CD4-positive, alpha-beta T cell (primary cell): ENCODE data around the gene ARMC9. TPM values are rescaled to one million over a fixed set of nuclear protein-coding genes. Genes with fewer than 3 reads are reported as not detected.

ENCODE experiments used
- ATAC-seq: fragments of 200-7000 bp; cut with Tn5 transposase; one replicate; pipeline ENCODE4 v1.10.0; 2022; ENCODE audit warnings: mild to moderate bottlenecking; ENCODE audit not compliant: poor library complexity
- CTCF ChIA-PET: fragments of 350-600 bp; sonication (Branson Sonifier 250); formaldehyde crosslinking; loops from one replicate; lab custom pipeline; 2021; ENCODE audit warnings: antibody characterized with exemption, inconsistent platforms; lab: Charles Lee
- POLR2A ChIA-PET: fragments of 350-600 bp; sonication (Branson Sonifier 250); formaldehyde crosslinking; loops from one replicate; lab custom pipeline; 2021; ENCODE audit warnings: antibody characterized with exemption, inconsistent platforms; lab: Charles Lee
- DNase-seq, 14 experiments: peaks; one replicate each; pipeline ENCODE4 v3.0.0-alpha.2; 2013 to 2020; ENCODE audit warnings: mixed read lengths in 2 of 14
- H3K27ac ChIP-seq, 2 donors: one replicate each; pipeline versions ENCODE4 v1.5.1 to v1.7.0; 2013; ENCODE audit warnings: low read length in 2 of 2, low read depth in 1 of 2, mild to moderate bottlenecking in 1 of 2
- H3K27me3 ChIP-seq, 2 experiments: 1 replicate in 1 of 2; 2 replicates in 1 of 2; pipeline versions ENCODE4 v1.6.1 to v1.7.0; 2013; ENCODE audit warnings: low read length in 2 of 2, control low read depth in 1 of 2, mild to moderate bottlenecking in 1 of 2, moderate library complexity in 1 of 2; ENCODE audit not compliant: insufficient read depth in 2 of 2, control insufficient read depth in 1 of 2
- H3K36me3 ChIP-seq: one replicate; pipeline ENCODE4 v1.6.1; 2013; ENCODE audit warnings: low read length, control low read depth; ENCODE audit not compliant: insufficient read depth
- H3K4me1 ChIP-seq: one replicate; pipeline ENCODE4 v1.6.1; 2013; ENCODE audit warnings: low read length, control low read depth; ENCODE audit not compliant: insufficient read depth
- H3K4me3 ChIP-seq: one replicate; pipeline ENCODE4 v1.5.1; 2013; ENCODE audit warnings: mild to moderate bottlenecking, low read length, moderate library complexity
- H3K9me3 ChIP-seq, 2 experiments: 1 replicate in 1 of 2; 2 replicates in 1 of 2; pipeline versions ENCODE4 v1.6.1 to v1.7.0; 2013; ENCODE audit warnings: low read length in 2 of 2, mild to moderate bottlenecking in 2 of 2, control low read depth in 1 of 2, moderate library complexity in 1 of 2; ENCODE audit not compliant: control insufficient read depth in 1 of 2, insufficient read depth in 1 of 2
- H3K27ac Mint-ChIP-seq: one replicate; pipeline ENCODE4 v1.8.0; 2020; ENCODE audit warnings: mixed read lengths
- H3K27me3 Mint-ChIP-seq: one replicate; pipeline ENCODE4 v1.8.0; 2021; ENCODE audit warnings: mixed read lengths
- H3K36me3 Mint-ChIP-seq: one replicate; pipeline ENCODE4 v1.8.0; 2021; ENCODE audit warnings: low read depth, mixed read lengths
- H3K4me1 Mint-ChIP-seq: one replicate; pipeline ENCODE4 v1.8.0; 2021; ENCODE audit warnings: low read depth, mixed read lengths
- H3K4me3 Mint-ChIP-seq: one replicate; pipeline ENCODE4 v1.8.0; 2020; ENCODE audit warnings: mild to moderate bottlenecking, mixed read lengths
- H3K9me3 Mint-ChIP-seq: one replicate; pipeline ENCODE4 v1.8.0; 2020; ENCODE audit warnings: mixed read lengths
- intact Hi-C, 2 experiments: fragments of 100-400 bp; cut with DNase I in 1 of 2; cut with micrococcal nuclease in 1 of 2; formaldehyde crosslinking; loops; one replicate each; pipeline versions ENCODE4 v1.15.1 to v1.9.0; 2023 to 2025; cut with DNase I, micrococcal nuclease
- total RNA-seq, 174 experiments: library from RNA in 2 of 174; stranded (reverse) in 2 of 174; gene quantifications; one replicate each; pipeline ENCODE4 v1.2.3 and lab custom pipeline; 2021 to 2026
- TF ChIP-seq, protein P1 (sequence below): fragments of 200-600 bp; IDR thresholded peaks from one replicate; pipeline ENCODE4 v1.8.0; 2022; ENCODE audit warnings: antibody characterized with exemption, mild to moderate bottlenecking

Gene ARMC9
- total RNA-seq, 2 experiments from 2014 or later: 0.16 to 0.42 TPM

- TF ChIP-seq, protein P1, sequence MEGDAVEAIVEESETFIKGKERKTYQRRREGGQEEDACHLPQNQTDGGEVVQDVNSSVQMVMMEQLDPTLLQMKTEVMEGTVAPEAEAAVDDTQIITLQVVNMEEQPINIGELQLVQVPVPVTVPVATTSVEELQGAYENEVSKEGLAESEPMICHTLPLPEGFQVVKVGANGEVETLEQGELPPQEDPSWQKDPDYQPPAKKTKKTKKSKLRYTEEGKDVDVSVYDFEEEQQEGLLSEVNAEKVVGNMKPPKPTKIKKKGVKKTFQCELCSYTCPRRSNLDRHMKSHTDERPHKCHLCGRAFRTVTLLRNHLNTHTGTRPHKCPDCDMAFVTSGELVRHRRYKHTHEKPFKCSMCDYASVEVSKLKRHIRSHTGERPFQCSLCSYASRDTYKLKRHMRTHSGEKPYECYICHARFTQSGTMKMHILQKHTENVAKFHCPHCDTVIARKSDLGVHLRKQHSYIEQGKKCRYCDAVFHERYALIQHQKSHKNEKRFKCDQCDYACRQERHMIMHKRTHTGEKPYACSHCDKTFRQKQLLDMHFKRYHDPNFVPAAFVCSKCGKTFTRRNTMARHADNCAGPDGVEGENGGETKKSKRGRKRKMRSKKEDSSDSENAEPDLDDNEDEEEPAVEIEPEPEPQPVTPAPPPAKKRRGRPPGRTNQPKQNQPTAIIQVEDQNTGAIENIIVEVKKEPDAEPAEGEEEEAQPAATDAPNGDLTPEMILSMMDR: no peak
- intact Hi-C loops: no loop called here
- POLR2A ChIA-PET: no interaction called here
- DNase-seq: peak in 1 of 14 experiments; percentile 17
- no peaks in the 10 kb centered on the region for H3K36me3 Mint-ChIP-seq
- Histone ChIP-seq H3K27me3 (no peaks in the 10 kb centered on the region), H3K27ac (no peak overlapping the region), H3K9me3 (no peaks in the 10 kb centered on the region), H3K4me1 (no peaks in the 10 kb centered on the region), H3K4me3 (no peak overlapping the region), H3K36me3 (no peaks in the 10 kb centered on the region)
- no peak overlapping the region for H3K4me3 Mint-ChIP-seq
- no peaks in the 10 kb centered on the region for H3K27me3 Mint-ChIP-seq
- no peaks in the 10 kb centered on the region for H3K9me3 Mint-ChIP-seq
- CTCF ChIA-PET: no interaction called here
- no peak overlapping the region for H3K27ac Mint-ChIP-seq
- no peak for ATAC-seq
- peaks cover 6% of the 10 kb centered on the region for H3K4me1 Mint-ChIP-seq
These were observed 15.9 kb upstream of the ARMC9 start for GRCh38 chr2:231182513-231182899.

DNA sequence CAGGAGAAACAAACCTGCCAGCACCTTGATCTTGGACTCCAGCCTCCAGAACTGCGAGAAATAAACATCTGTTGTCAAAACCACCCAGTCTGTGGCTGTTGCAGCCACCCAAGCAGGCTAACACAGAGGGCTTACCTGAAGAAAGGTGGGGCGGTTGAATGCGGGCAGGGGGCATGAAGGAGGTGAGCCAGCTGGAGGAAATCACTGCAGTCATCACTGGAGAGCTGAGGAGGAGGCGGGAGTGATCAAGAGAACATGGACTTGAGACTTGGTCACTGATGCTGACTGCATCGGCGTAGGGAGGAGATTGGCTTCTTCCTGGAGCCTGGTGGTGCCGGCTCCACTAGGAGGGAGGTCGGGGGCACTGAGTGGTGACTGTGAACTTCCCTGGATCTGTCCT, 14.6 kb upstream of the ARMC9 start:
- no peak for DNase-seq
- peaks cover 6% of the 10 kb centered on the region for H3K27me3 Mint-ChIP-seq
- POLR2A ChIA-PET: no interaction called here
- no peak overlapping the region for H3K4me3 Mint-ChIP-seq
- TF ChIP-seq, protein P1: no peak
- H3K4me1 ChIP-seq: no peaks in the 10 kb centered on the region
- H3K27ac ChIP-seq: no peak overlapping the region
- H3K36me3 Mint-ChIP-seq: no peaks in the 10 kb centered on the region
- no peaks in the 10 kb centered on the region for H3K36me3 ChIP-seq
- H3K27me3 ChIP-seq: peaks cover 0 to 6% of the 10 kb centered on the region in 2 experiments
- ATAC-seq: no peak
- CTCF ChIA-PET: no interaction called here
- H3K9me3 Mint-ChIP-seq: no peaks in the 10 kb centered on the region
- no peaks in the 10 kb centered on the region for H3K9me3 ChIP-seq
- intact Hi-C loops: no loop called here
- peaks cover 6% of the 10 kb centered on the region for H3K4me1 Mint-ChIP-seq
- H3K27ac Mint-ChIP-seq: no peak overlapping the region
- no peak overlapping the region for H3K4me3 ChIP-seq

GRCh38 chr2:231184319-231184718, 14.1 kb upstream of the ARMC9 start:
- H3K27ac ChIP-seq: no peak overlapping the region
- H3K36me3 ChIP-seq: no peaks in the 10 kb centered on the region
- H3K4me3 ChIP-seq: no peak overlapping the region
- Mint-ChIP-seq H3K27ac (no peak overlapping the region), H3K9me3 (no peaks in the 10 kb centered on the region), H3K36me3 (no peaks in the 10 kb centered on the region), H3K4me1 (peaks cover 6% of the 10 kb centered on the region), H3K27me3 (peaks cover 11% of the 10 kb centered on the region), H3K4me3 (no peak overlapping the region)
- TF ChIP-seq, protein P1: no peak
- no peak for ATAC-seq
- no peaks in the 10 kb centered on the region for H3K9me3 ChIP-seq
- POLR2A ChIA-PET: no interaction called here
- peaks cover 4 to 10% of the 10 kb centered on the region in 2 experiments for H3K27me3 ChIP-seq
- no peak for DNase-seq
- intact Hi-C loops: no loop called here
- H3K4me1 ChIP-seq: no peaks in the 10 kb centered on the region
- CTCF ChIA-PET: no interaction called here
